Hair follicular keratinocyte (primary cell): ENCODE measurements around the gene CABP4. TPM values are rescaled to one million over a fixed set of nuclear protein-coding genes. Genes with fewer than 3 reads are reported as not detected.

ENCODE experiments used
- total RNA-seq: library from RNA; depleted of rRNA; stranded (reverse); fragments of >200 nt; gene quantifications from 2 replicates; pipeline ENCODE4 v1.2.3, GENCODE V29; 2015

The CABP4 gene
- not detected in 2 replicates for total RNA-seq

DNA sequence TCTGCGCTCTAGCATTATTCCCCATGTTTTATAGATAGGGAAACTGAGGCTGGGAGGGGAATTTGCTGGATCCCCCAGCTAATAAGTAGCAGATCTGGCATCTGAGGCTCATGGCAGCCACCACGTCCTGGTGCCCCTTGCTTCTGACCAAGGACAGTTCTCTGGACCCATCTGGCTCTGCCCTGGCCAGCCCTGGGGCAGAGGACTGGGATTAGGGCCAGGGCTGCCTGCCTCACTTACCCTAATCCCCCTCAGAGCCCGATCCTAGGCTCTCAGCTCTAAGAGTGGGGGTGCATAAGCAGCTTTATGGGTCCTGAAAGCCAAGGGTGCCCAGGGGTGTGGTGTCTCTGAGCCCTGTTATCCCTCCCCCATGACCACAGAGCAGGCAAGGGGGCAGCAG lies at the start of gene CABP4:
TSS of gene CABP4 (plus strand) at position 301 of the 400 bp plus-strand sequence. CDS start at position 371, 70 bp downstream.

DNA sequence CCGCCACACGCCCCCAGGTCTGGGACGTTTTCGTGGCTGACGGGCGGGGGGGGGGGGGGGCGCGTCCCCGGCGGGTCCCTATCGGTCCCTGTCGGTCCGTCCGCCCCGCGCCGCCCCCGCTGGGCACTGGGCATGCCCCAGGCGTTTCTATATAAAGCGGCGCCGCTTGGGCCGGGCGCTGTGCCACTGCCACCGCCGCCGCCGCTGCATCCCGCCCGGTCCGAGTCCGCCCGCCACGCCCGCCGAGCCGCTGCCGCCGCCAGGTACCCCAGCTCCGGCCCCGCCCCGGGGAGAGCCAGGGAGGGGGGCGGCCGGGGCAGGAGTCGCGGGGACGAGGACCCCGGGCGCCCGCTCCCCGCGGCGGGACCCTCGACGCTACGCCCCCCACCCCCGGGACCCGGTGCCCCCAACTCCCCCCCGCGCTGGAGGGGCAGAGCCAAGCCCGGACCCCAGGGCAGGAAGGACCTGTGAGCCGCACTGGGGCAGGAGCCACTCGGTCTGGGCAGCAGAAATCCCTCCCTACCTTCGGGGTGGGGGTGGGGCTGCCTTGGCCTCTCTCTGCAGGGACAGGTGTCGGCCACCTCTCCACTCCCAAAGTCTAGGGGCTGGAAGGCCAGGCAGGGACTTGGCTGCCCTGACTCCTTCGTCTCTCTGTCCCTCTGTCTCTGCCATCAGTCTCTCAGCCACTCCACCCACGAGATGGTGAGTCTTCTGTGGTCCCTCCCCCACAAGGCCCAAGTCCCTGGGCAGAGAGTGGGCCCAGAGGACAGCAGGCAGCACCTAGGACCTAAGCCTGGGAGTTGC lies 39.5 kb upstream of the CABP4 start, which contains the start of gene CARNS1:
TSS of gene CARNS1 (plus strand) at position 178 of the 804 bp plus-strand sequence. CDS start at position 700, 522 bp downstream.

DNA sequence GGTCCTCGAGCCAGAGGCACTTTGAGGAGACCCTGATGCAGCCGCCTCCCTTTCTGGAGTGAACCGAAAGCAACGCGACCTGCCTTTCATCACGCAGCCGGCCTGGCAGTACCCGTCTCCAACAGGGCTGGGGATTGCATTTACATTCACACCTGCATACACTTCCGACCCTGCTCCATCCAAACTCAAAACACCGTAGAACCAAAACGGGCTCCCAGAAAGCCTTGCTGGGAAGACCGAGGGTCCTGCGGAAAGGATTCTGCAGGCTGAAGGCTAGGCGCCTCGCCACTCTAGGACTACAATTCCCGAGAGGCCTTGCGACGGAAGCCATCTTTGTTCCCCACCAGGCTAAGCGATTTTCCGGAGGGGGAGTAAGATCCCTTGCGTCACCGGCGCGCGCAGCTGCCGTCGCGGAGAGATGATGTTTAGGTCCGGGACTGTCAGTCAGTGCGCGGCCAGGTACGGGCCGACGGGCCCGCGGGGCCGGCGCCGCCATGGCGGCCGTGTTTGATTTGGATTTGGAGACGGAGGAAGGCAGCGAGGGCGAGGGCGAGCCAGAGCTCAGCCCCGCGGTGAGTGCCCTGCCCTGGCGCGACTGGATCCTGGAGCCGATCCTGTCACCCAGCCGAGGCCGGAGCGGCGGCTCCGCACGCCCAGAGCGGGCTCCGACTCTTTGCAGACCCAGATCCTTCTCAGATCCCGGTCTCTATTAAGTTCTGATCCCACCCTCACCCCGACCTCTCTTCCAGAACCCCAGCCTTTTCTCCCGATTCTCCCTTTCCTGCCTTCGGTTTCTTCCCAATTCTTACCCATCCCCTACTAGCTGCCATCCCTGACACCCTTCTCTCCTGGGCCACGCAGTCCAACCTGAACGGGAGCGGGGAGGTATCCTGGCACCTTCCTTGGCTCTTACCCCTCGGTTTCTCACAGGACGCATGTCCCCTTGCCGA lies 26.8 kb upstream of the CABP4 start, which contains the start of gene RPS6KB2:
TSS of gene RPS6KB2 (plus strand) at position 443 of the 950 bp plus-strand sequence. CDS start at position 495, 52 bp downstream.

DNA sequence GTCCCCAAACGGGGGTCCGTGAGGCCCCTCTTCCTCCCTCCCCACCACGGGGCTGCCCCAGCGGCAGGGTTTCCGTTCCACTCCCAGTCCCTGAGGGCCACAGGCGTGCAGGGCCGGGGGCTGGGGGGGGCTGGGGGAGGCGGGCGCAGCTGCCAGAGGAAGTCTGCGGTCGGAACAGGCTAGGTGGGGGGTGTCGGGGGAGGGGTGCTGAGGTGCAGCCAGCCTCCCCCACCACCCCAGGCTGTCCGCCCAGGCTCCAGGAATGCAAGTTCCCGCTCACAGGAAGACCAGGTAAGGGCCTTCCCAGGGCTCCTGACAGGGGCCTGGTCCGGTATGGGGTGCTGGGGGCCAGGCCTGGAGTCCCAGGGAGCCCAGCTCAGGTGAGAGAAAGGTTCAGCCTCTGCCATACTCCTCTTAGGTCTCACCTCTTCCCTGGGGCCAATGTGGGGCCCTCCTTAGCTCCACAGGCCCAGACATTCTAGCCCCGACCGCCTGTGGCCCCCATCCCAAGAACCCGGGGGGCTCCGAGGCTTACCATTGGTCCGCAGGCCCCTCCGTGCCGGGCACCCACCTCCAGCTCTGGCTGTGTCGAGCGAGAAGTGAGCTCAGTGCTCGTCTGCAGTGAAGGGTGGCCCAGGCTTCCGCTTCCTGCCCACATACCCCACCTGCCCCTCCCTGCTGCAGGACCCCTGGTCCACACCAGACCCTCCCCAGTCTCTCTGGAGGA lies 17.9 kb upstream of the CABP4 start, which contains the start of gene PTPRCAP:
TSS of gene PTPRCAP (minus strand) at position 601 of the 727 bp plus-strand sequence. CDS start at position 538, 63 bp downstream.

DNA sequence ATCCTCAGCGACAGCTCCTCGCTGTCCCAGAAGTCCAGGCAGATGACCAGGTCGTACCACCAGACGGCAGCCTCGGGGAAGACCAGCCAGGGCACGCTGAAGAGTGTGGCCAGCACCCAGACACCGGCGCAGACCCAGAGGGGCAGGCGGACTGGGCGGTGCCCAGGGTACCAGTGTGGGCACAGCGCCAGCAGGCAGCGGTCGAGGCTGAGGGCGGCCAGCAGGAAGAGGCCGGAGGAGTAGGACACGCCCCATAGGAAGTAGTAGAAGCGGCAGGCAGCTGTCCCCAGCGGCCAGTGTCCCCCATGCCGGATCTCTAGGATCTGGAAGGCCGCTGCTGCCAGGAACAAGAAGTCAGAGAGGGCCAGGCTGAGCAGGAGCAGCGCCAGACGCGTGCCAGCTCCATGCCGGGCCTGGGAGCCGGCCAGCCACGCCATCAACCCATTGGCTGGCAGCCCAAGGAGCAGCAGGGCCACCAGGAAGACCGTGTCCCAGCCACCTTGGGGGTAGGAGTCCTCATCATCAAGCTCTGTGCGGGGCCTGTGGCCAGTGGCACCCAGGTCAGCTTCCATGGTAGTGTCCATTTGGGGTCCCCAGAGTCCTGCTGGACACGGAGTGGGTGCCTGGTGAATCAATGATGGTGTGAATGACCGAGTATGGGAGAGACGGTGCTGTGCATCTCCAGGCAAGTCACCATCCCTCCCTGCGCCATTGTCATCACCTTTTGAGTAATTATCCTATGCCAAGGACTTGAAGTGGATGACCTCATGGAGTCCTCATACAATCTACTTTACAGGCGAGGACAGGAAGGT lies 2.8 kb upstream of the CABP4 start, which contains the start of gene GPR152:
TSS of gene GPR152 (minus strand) at position 589 of the 812 bp plus-strand sequence. CDS start at position 584, 5 bp downstream.

DNA sequence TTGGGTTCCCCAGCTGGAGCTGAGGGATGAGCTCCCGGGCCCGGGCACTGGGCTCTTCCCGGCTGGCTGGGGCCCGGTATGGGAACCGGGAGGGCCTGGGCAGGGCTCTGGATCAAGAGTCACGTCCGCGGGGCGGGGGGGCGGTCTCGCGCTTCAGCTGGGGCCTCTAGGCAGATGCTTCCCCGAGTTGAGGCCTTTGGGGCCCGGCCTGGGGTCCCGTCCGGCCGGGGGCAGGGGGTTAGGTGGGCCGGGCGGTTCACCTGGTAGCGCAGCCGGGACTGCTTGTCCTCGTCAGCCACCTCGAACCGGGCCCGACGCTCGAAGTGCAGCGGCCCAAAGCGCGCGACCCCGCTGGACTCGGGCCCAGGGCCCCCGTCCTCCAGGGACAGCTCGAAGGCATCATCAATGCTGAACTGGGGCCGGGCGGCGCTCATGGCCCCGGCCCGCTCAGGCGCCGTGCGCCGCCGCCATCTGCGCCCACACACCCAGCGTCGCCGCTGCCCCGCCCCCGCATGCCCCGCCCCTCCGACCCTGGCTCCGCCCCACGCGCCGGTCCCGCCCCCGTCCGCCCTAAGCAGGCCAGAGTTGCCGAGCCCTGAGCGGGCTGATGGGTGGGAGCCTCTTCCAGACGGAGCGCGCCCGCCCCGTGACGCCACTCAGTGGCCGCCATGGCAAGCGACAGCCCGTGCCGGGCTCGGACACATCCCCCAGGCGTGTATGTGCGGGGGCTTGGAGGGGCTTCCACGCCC lies 13.8 kb downstream of the CABP4 start, which contains the start of gene TMEM134:
TSS of gene TMEM134 (minus strand) at position 493 of the 749 bp plus-strand sequence. CDS start at position 434, 59 bp downstream.

DNA sequence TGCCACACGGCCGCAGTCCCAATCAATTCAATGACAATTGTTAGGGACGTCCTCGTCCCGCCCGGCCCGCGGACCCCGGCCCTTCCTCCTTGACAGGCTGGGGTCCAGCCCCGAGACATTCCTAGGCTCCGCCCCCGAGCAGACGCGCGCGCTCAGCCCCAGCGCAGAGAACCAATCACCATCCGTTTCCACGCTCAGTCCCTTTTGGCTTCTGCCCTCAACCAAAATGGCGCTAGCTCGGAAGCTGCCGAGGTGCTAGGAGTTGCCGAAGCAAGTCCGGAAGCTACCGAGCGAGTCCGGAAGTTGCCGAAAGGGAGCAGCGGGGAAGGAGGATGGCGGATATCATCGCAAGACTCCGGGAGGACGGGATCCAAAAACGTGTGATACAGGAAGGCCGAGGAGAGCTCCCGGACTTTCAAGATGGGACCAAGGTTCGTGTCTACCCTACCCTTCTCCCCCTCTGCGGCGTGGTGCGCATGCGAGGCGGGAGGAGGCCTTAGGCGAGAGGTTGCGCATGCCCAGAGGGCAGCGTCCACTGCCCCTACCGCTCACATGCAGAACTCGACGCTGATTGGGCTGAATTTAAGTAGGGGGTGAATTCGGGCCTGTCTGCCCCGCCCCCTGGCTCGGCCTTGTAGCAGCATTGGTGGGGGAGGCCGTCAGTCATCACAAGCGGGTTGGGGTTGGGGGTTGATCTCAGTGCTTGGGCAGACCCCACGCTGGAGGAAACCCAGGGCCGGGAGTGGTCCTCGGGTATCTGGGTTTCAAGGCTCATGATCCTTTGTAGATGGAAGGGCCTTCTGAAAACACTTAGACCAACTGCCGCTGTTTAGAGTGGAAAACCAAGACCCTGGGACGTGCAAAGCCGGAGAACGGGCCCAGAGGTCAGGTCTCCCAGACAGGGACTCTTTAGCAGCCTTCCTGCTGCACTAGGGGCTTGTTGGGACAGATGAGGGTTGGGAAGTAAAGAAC lies 28.0 kb downstream of the CABP4 start, which contains the start of gene AIP:
TSS of gene AIP (plus strand) at position 200 of the 972 bp plus-strand sequence. CDS start at position 333, 133 bp downstream.

DNA sequence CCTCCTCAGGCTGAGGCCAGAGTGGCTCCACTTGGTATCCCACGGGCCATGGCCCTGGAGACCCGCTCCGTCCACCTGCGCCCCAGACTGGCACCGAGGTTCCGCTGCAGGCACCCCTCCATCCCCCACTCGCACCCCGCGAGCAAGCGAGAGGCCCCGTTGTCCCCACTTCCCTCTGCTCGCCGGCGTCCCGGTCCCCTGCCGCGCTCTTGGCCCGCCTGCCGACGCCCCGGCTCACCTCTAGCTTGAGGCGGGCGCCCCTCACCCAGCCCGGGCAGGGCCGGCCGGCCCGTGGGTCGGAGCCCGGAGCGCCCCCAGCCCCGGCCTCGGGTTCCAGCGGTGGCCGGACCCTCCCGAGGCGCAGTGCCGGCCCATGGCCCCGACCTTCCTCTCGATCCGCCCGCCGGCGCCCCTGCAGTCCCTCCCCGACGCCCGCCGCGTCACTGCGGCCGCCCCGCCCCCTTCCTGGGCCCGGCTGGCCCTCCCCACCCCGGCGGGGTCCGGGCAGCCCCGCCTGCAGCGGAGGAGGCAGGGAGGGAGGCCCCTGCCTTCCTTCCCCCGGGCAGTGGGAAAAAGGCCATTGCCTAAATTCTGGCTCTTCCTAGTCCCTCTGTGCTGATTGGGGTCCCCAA lies 49.9 kb downstream of the CABP4 start, which contains the start of gene PITPNM1:
TSS of gene PITPNM1 (minus strand) at position 414 of the 632 bp plus-strand sequence. CDS start 1,183 bp downstream, outside the sequence.

DNA sequence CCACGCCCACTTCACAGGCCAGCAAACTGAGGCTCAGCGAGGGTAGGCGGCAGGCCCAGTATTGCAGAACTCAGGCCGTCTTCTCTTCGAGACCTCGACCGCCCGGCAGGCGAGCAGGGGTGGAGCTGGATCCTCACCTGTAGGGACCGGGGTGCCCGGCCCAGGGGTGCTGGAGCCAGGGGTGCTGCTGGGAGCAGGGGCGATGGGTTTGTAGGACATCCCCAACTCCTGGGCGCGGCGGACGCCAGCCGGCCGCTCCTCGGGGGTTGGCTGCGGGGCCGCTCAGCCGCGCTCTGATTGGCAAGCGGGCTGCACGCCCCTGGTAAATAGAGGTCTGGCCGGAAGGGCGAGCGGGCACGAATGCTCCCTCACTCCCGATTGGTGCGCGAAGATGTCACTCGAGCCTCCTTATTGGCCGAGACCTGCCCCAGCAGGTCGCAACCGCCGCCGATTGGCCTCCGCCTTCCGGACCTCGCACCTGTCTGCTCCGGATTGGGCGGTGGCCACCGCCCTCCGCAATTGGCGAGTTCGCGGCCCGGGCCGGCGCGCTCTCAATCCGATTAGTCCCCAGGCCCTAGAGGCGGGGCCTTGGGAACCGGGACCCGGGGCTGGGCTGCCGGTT lies 52.8 kb downstream of the CABP4 start, which contains the start of gene CDK2AP2:
TSS of gene CDK2AP2 (minus strand) at position 299 of the 622 bp plus-strand sequence. CDS start at position 219, 80 bp downstream.

Other genes with a start within 250 kb of the CABP4 start
- 60.3 and 66.1 TPM in 2 replicates for gene GRK2, start 188.9 kb upstream of the CABP4 start, total RNA-seq
- gene ANKRD13D, start 166.1 kb upstream of the CABP4 start, total RNA-seq = 34.4 and 35.4 TPM in 2 replicates
- gene SSH3, start 151.8 kb upstream of the CABP4 start, total RNA-seq = 54.8 and 64.1 TPM in 2 replicates
- 76.9 and 150 TPM in 2 replicates for gene POLD4, start 101.8 kb upstream of the CABP4 start, total RNA-seq
- gene CLCF1, start 81.8 kb upstream of the CABP4 start, total RNA-seq = 4.6 and 4.7 TPM in 2 replicates
- 5.5 and 16.3 TPM in 2 replicates for gene RAD9A, start 63.4 kb upstream of the CABP4 start, total RNA-seq
- gene PPP1CA, start 53.5 kb upstream of the CABP4 start, total RNA-seq = 251 and 264 TPM in 2 replicates
- not detected in 2 replicates for gene TBC1D10C, start 51.3 kb upstream of the CABP4 start, total RNA-seq
- gene CARNS1, start 39.7 kb upstream of the CABP4 start, total RNA-seq = 0.30 TPM in 1 of 2 replicates, not detected in the other
- 44.4 and 71.9 TPM in 2 replicates for gene RPS6KB2, start 26.9 kb upstream of the CABP4 start, total RNA-seq
- 0.78 and 1.4 TPM in 2 replicates for gene PTPRCAP, start 17.7 kb upstream of the CABP4 start, total RNA-seq
- 65.5 and 82.0 TPM in 2 replicates for gene CORO1B, start 11.9 kb upstream of the CABP4 start, total RNA-seq
- not detected in 2 replicates for gene GPR152, start 2.6 kb upstream of the CABP4 start, total RNA-seq
- 91.8 and 98.6 TPM in 2 replicates for gene TMEM134, start 13.9 kb downstream of the CABP4 start, total RNA-seq
- 43.6 and 47.6 TPM in 2 replicates for gene AIP, start 27.7 kb downstream of the CABP4 start, total RNA-seq
- 28.0 and 39.4 TPM in 2 replicates for gene PITPNM1, start 50.0 kb downstream of the CABP4 start, total RNA-seq
- gene CDK2AP2, start 52.8 kb downstream of the CABP4 start, total RNA-seq = 73.0 and 86.1 TPM in 2 replicates
- gene CABP2, start 68.1 kb downstream of the CABP4 start, total RNA-seq = not detected in 2 replicates
- gene GSTP1, start 128.5 kb downstream of the CABP4 start, total RNA-seq = 2,705 and 3,941 TPM in 2 replicates
- gene NDUFV1, start 151.6 kb downstream of the CABP4 start, total RNA-seq = 271 and 284 TPM in 2 replicates
- gene NUDT8, start 174.6 kb downstream of the CABP4 start, total RNA-seq = 11.7 and 16.6 TPM in 2 replicates
- not detected in 2 replicates for gene TBX10, start 184.4 kb downstream of the CABP4 start, total RNA-seq
- gene ACY3, start 195.4 kb downstream of the CABP4 start, total RNA-seq = 0.16 TPM in 1 of 2 replicates, not detected in the other
- gene ALDH3B2, start 219.3 kb downstream of the CABP4 start, total RNA-seq = 0.87 and 3.4 TPM in 2 replicates